EH (cell line): ENCODE measurements around the gene TNIP3.

ENCODE experiments used
- DNase-seq: peaks from one replicate; pipeline ENCODE4 v3.0.0-alpha.2; 2015; ENCODE audit warnings: low read depth

Gene TNIP3

GRCh38 chr4:121139533-121140222, 24.4 kb downstream of the TNIP3 start:
- peak; percentile 84 for DNase-seq

DNA sequence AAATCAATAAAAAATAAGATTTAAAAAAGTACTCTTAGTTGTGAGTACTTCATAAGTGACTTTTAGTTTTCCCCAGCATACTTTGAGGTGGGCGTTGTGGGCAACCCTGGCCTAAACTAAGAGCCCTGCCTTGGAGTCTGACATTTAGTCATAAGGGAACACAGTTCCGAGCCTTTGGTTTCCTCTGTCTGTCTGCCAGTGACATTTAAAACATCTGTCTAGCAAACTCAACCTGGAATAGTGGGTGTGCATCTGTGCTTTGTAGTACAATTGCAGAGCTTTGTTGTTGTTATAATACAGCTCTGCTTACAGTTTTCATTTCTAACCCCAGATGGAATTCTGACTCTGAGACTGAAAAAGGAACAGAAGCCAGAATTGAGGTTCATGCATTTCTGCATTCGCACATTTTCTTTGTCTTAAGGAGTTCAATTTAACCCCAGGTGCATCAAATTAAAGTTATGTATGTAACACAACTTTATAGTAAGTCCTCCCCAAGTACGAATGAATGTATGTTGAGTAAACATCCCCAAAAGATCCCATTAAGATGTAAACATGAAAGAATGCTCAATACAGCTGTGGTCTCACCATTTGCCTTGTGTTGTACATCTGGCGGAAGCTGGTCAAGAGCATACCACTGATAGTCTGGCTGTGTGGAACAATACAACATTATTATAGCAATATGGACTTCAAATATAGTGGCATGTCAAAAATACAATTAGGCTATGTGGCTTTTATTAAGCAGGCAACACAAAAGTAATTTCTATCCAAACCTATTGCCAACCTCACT, 25.9 kb downstream of the TNIP3 start:
- DNase-seq, result no peak

GRCh38 chr4:121130326-121130660, 33.8 kb downstream of the TNIP3 start:
- no peak for DNase-seq

GRCh38 chr4:121129606-121130325, 34.4 kb downstream of the TNIP3 start:
- DNase-seq, result no peak

GRCh38 chr4:121127100-121127499, 37.0 kb downstream of the TNIP3 start:
- DNase-seq, result no peak

GRCh38 chr4:121126449-121127006, 37.6 kb downstream of the TNIP3 start:
- DNase-seq, result no peak

DNA sequence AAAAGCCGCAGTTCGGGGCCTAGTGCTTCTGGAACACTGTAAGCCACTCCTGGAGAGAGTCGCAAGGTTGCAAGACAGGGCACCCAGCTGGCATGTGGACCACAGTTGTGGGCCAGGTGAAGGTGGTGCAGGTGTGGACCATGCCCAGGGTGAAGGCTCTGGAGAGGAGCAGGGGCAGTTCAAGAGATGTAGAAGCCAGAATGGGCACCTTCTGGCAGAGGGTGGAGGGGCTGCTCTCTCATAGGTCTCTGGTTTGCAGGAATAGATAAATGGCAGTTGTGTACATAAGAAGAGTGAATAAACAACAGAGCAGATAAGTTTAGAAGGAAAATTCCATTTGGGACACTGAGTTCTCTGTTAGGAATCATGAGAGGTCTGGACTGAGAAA, 38.6 kb downstream of the TNIP3 start:
- DNase-seq, result no peak

- peak; percentile 38 for DNase-seq
Measured at GRCh38 chr4:121122661-121123060, 41.5 kb downstream of the TNIP3 start.

GRCh38 chr4:121119715-121120114, 44.4 kb downstream of the TNIP3 start:
- DNase-seq, result no peak

- DNase-seq, result no peak
Measured at GRCh38 chr4:121118344-121118743, 45.8 kb downstream of the TNIP3 start.

DNA sequence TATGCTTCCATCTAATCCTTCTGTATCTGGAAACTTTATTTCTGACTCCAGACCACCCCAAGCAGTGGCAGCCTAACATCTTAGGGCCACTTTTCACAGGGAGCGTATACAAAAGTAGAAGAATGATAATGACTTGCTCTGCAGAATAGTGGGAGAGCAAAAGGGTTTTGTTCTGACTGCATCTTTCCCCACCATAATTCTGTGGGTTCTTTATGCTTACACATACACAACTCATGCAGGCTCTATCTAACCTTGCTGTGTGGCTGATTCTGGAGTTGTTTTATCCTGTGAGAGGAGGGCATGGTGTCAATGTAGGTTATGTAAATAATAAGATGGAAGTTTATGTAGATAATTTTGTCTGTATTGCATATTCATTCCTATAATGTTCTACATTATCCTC, 49.4 kb downstream of the TNIP3 start:
- no peak for DNase-seq

DNA sequence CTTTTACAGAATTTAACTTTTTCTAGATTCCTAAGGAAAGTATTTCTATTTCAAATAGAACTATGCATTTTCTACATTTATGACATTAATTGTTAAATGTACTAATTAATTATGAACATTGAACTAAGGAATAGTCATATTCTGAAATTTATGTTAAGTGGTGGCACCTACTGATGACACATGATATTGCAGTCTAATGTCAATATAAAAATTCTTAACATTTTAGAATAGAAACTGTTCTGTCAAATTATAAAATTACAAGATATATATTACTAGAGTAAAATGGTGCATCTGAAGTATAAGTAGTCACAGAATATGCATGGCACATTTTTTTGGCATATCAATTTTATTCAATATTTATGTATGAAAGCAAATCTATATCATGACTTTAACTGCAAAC, 51.6 kb downstream of the TNIP3 start:
- no peak for DNase-seq

DNA sequence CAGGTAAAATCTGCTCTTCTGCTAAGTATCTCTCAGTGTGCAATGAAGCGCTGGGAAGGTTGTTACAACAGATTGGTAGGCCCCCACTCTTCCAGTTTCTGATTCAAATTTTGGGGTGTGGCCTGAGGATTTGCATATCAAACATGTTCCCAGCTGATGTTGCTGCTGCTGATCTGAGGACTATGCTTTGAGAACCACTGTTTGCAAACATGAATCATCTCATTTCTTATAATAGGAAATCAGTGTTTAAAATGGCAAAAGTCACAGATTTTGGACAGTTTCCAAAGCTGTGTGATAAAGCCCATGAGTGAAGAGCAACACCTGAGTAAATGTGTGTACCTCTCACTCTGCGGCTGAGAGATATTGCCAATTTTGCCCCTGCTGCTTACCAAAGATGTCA, 55.6 kb downstream of the TNIP3 start:
- DNase-seq, result no peak

DNA sequence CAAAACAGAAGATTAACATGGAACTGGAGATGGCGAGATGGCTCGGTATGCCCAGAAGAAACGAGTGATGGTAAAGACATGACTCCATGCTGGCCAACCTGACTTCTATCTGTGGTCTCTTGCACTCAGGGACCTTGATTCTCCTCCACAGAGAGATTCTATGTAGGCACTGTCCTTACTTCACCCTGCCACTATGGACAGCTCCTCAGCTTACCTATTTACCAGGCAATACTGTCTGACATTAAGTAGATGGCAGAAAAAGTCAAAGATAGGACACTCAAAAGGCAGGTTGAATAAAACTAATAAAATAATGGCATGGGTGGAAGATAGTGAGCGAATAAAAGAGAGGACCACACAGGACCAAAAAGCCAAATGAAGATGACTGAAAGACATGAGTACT, 56.6 kb downstream of the TNIP3 start:
- no peak for DNase-seq

GRCh38 chr4:121100093-121100775, 63.9 kb downstream of the TNIP3 start:
- no peak for DNase-seq

DNA sequence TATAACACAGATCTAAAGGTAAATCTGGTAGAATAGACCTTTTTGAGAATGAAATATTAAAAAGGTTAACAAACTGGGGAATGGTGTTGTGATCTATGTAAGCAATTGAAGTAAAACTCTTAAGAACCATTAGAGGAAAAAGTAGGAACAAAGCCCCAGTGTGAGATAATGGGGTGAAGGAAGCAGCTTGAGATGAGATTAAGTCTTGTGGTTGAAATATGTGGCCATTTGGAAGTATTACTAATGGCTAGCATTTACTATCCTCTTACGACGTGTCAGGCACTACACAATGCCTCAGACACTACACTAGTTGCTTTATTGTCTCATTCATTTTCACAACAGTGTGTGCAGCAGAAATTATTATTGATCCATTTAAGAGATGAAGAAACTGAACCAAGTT, 65.9 kb downstream of the TNIP3 start:
- DNase-seq, result no peak

DNA sequence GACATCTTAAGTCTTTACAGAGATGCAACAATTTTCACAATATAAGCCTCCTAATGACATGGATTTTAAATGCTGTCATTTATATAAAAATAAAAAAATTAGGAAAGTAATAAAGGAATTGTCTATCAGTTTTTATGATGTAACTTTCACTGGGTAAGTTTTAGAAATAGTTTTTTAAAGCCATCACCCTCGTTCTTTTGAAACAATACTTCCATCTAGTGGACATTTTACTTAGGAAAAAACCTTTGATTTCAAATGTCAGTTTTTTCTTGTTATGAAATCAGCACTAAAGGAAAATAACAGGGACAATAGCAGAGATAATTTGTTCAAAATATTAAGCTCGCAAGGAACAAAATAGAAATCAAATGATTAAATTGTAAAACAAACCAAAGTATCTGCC, 67.5 kb downstream of the TNIP3 start:
- DNase-seq, result peak; percentile 48

- peak; percentile 4 for DNase-seq
Measured at GRCh38 chr4:121096191-121096590, 67.9 kb downstream of the TNIP3 start.

DNA sequence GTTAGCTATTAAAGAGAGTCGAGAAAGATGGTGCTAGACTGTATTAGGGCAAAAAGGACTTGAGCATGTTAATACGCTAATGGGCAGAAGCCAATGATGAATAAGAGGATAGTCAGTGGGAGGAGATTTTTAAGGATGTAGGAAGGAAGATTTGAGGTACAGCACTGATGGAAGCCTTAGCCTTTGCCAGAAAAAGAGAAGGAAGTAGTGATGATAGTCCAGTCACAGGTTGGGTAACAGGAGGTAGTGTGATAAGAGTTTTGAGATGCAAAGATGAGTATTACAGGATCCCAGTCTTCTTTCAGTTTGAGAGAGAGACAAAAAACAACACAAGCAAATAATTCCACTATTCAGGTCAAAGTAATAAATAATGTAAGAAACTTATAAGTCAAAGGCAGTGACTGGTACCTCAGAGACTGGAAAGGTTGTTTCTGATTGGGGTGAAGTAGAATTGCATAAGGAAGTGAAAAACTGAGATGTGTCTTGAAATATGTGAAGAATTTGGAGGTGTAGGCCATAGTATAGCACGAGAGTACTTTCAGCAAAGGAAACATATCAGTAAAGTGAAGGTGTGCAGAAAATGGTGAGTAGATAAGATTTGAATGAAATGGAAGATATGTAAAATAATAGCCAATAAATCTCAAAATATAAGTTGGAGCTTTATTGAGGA, 69.7 kb downstream of the TNIP3 start:
- DNase-seq, result no peak

GRCh38 chr4:121093261-121093660, 70.9 kb downstream of the TNIP3 start:
- DNase-seq, result no peak

DNA sequence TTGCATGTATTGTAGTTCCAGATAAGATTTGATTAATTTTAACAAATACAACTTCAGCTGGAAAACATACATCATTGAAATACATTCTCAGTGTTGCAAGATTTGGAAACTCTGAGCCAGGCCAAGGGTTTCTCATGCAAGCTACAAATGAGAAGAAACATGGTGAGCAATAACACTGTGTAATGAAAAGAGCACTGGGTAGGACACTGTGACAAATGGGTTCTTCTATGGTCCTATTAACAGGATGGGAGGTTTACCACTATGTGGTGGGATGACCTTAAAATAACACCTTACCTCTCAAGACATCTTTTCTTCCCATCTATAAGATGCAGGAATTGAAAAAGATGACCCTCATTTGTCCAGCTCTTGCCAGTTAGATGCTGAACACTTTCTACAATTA, 72.2 kb downstream of the TNIP3 start:
- no peak for DNase-seq

- DNase-seq, result no peak
Measured at GRCh38 chr4:121088867-121089266, 75.3 kb downstream of the TNIP3 start.
